Activated CD4-positive, alpha-beta T cell treated with anti-CD3 and anti-CD28 coated beads, Interleukin-2, Interleukin-6, amounts not matched to agents 100 ng/mL and 50 ng/mL, durations not matched to agents 16 hours and 8 hours (primary cell): Measurements from ENCODE around the gene KRTAP17-1.
"Not testable (repeated sequence)": the region's sequence is repeated elsewhere in the genome, so short reads cannot be mapped to it uniquely, and the experiment has no call there.

Experiments
- DNase-seq: peaks from one replicate; pipeline ENCODE4 v3.0.0-alpha.2; 2020

The KRTAP17-1 gene, protein sequence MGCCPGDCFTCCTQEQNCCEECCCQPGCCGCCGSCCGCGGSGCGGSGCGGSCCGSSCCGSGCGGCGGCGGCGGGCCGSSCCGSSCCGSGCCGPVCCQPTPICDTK

GRCh38 chr17:41315204-41315794, at the start of gene KRTAP17-1:
KRTAP17-1 (minus strand) TSS chr17:41315710; CDS start chr17:41315650, 60 bp downstream.
- DNase-seq: no peak

DNA sequence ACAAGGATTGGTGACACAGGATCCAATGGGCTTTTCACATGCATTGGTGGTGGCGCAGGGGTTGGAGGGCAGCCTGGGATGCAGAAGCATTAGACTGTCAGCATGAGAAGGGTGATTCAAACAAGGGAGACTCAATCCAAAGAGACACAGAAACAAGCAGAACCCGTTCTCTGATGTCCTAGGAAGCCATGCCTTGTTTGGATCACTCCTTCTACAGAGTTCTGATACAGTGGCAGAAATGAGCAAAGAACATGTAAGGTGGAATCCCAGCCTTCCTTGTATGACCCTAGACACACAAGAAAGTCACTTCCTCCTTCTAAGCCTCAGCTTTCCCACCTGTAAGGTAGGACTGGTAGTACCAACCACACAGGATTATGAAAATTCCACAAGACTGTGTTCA, 48.4 kb upstream of the KRTAP17-1 start:
- no peak for DNase-seq

DNA sequence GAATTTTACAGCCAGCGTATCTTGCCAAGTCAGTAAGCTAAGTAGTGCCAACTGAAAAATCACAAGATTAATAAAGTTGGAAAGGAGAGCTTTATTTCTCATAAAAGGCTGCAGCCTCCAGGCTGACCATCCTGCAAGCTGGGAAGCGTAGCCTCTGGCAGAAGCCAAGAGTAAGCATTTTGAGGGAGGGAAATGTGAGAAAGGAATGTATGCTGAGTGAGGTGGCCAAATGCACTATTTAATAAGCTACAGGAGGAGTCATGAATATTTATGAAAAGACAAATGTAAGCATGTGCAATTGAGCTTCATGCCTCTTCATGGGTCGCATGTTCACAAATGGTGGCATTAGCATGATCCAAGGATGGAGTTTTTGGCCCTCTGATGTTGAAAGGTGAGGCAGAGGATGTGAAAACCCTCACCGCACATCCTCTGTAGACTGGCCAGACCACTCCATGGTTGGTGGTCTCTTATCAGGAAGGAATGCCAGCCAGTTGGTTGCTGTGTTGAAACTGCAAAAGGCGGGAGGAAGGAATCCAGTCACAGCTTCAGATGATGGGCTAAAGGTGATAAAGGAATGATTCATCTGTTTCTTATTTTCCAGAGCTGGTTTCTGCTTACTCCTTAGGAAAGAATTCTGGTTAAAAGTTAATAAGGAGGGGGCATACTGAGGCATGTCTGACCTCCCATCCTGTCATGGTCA, 44.9 kb upstream of the KRTAP17-1 start:
- DNase-seq: no peak

DNA sequence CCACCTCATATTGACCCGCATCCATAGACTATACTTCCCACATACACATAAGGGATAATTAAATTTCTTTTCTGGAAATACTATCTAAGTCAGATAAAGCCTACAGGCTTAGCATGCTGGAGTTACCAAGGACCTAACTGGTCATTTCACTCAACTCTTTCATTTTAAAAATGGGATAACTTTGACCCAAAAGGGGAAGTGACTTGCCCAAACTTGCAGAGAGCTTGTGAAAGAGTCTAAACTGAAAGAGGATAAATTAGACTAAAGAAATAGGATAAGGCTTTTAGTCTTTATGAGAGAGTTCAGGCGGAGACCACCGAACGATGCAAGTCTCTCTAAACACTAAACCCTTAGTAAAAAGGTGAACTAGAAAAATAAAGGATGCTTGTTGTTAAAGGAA, 39.0 kb upstream of the KRTAP17-1 start:
- DNase-seq: no peak

GRCh38 chr17:41352597-41353366, 37.3 kb upstream of the KRTAP17-1 start:
- no peak for DNase-seq

GRCh38 chr17:41351177-41351576, 35.7 kb upstream of the KRTAP17-1 start:
- no peak for DNase-seq

GRCh38 chr17:41350381-41350878, 34.9 kb upstream of the KRTAP17-1 start, which contains the start of gene KRT33A:
KRT33A (minus strand) TSS chr17:41350828; CDS start chr17:41350767, 61 bp downstream.
- not testable (repeated sequence) for DNase-seq

DNA sequence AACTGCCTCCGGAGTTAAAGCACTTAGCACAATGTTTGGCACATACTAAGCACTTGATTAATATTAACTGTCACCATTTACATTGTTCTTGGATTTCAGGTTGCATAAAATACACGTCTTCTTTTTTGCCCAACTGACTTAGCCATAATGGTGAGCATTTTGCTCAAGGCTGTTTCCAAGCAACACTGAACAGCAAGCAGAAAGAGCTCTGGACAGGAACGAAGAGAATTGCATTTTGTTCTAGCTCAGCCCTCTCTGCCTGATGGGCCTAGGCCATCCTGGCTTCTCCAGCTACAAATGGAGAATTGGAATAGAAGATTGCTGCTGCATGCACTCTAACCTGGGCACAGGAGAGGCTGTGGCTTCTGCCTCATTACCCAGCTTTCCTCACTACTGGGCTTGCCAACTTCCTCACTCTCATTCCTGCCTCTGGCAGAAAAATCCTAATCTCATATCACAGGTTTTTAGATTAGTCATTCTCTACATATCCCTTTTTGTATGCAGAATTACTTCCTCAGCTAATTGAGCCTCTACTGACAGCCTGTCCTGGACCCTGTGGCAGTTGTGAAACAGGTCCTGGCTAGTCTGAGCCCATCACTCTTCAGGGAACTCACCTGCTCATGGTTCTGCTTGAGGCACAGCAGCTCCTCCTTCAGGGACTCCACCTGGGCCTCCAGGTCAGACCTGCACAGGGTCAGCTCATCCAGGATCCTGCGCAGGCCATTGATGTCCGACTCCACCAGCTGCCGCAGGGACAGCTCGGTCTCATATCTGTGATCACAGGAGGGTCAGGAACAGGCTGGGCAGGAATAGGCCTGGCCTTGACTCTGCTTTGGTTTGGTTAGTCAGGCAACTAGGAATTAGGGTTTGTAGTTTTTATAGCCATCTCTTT, 32.6 kb upstream of the KRTAP17-1 start:
- DNase-seq: no peak

- DNase-seq: not testable (repeated sequence)
These were observed 30.9 kb upstream of the KRTAP17-1 start for GRCh38 chr17:41346421-41346820.

- no peak for DNase-seq
These were observed 30.5 kb upstream of the KRTAP17-1 start for GRCh38 chr17:41345992-41346391.

DNA sequence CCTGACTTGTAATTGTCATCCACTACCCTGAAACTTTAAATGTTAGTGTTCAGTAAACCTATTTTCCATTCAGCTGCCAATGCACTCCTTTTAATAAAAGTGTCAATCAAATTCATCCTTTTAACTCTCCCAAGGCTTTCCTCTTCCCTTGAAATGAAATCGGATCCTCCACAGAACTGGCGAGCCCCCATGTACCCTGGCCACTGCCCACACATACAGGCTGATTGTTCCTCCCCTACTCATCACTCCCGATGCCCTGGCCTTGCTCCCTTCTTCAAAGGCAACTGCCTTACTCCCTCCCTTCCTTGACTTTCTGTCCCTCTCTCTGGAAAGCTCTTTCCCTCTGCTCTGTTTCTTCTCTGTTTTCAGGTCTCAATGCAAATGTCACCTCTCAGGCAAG, 27.5 kb upstream of the KRTAP17-1 start:
- DNase-seq: no peak

GRCh38 chr17:41340934-41341861, 25.7 kb upstream of the KRTAP17-1 start:
- peak; percentile 49 for DNase-seq

DNA sequence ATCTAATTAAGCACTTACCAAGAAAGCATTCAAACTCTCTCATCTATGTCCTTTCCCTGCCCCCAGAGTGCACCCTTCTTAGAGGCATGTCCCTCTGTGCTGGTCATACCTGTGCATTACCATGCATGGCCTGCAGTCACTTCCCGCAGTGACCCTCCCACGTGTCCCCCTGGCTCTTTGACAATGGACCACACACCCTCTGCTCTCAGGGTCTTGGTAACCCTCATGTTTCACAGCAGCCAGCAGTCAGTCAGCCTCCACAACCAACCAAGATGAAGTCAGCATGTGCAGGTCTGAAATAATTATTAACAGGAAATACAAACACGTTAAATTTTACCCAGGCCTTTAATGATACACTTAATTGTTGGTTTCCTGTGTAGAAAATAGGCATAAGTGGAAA, 25.0 kb upstream of the KRTAP17-1 start:
- DNase-seq: no peak

GRCh38 chr17:41339571-41340172, 24.2 kb upstream of the KRTAP17-1 start:
- no peak for DNase-seq

- peak; percentile 49 for DNase-seq
These were observed 23.5 kb upstream of the KRTAP17-1 start for GRCh38 chr17:41338961-41339485.

DNA sequence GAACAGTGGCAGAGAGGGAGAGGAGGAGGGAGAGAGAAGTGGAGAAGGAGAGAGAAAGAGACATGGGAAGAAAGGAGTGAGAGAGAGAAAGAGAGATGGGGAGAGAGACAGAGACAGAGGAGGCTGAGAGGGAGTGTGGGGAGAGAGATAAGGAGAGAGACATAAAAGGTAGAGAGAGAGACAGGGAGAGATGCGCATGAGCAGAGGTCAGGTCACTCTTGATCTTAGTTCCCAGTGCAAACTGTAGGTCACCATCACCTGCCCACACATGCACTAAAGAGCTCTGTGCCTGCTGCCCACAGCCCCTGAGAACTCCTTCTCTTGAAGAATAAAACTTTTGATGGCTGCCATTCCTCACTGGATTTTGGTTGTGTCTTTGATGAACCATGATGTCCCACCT, 20.2 kb upstream of the KRTAP17-1 start:
- no peak for DNase-seq

DNA sequence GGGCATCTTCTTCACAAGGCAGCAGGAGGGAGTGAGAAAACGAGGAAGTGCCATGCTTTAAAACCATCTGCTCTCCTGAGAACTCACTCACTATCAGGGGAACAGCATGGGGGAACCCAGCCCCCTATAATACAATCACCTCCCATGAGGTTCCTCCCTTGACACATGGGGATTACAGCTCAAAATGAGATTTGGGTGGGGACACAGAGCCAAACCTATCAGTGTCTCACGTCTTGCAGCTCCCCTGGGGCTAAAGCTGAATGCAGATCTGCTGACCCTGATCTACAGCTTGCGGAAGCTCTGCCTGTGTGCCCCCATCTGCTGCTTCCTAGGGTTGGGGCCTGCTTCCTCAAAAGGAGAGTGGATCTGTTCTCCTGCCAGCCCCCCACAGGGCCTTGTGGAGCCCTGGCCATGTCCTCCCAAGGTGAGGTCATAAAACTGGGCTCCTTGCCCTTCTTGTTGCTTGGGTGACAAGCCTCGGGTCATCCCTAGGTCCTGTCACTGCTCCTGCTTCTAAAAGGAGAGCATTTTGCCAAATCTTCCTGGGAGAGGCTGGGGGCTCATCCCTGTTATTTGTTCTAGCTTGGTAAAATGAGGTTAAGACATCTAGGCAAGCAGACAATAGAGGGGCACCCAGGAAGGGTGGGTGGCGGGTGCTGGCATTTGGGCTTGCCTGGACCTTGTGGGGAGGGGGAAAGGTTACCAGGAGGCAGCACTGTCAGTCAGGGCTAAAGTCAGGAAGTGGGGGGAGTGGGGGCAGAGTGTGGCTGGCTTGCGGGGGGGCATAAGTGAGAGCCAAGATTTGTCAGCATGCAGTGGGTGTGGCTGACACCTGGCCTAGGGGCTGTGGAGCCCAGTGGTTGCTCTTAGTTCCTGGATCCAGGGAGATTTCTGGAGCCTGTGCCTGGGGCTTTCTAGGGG, 19.1 kb upstream of the KRTAP17-1 start:
- DNase-seq: no peak

DNA sequence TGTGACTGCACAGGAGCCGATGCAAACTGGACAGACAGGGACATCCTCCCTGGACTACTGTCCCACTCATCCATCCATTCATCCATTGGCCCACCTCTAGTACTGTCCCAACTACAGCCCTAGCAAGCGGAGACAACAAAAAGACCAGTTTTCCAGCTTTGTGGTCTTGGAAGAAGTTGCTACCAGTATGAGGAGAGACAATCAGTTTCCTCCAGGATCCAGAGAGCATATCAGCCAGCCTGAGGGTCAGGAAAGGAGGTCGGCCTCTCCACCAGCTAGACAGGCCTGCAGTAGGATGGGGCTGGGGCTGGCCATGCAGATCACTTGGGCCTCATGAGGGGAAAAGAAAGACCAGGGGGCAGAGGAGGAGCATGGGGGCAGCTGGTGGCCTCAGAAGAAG, 18.3 kb upstream of the KRTAP17-1 start:
- DNase-seq: no peak

DNA sequence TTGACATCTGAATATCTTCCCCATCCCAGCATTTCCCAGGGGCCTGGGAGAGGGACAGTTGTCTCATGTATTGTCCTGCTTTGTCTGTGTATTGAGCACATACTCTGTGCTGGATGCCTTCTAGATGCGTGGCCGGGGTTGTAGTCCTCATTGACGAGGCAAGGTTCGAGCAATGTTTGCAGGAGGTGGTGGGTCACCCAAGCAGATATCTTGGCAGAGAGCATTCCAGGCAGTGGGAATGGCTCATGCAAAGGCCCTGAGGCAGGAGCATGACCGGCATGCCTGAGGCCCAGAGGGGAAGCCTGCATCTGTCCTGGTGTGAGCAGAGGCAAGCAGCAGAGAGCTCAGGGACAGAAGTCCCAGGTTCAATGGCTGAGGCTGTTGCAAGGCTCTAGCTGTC, 17.6 kb upstream of the KRTAP17-1 start:
- no peak for DNase-seq
